HEK293T (cell line): ENCODE results near the gene PLA2G4B.

Source experiments
- CTCF ChIA-PET: fragments of 350-600 bp; formaldehyde crosslinking; extraction: SDS; loops from one replicate; lab custom pipeline; 2021; ENCODE audit warnings: antibody characterized with exemption, inconsistent platforms; lab: Yijun Ruan, JAX
- POLR2A ChIA-PET: fragments of 350-600 bp; formaldehyde crosslinking; extraction: SDS; loops from one replicate; lab custom pipeline; 2020; ENCODE audit warnings: antibody characterized with exemption, inconsistent platforms; lab: Yijun Ruan, JAX
- DNase-seq: peaks from one replicate; pipeline ENCODE4 v3.0.0; 2012; ENCODE audit warnings: mixed read lengths; ENCODE audit errors: extremely low spot score
- ARNT ChIP-seq: fragments of 450-650 bp; IDR thresholded peaks from 2 replicates; pipeline ENCODE4 v1.6.1; 2017; ENCODE audit warnings: mild to moderate bottlenecking
- BHLHE40 ChIP-seq: fragments of 450-650 bp; IDR thresholded peaks from 2 replicates; pipeline ENCODE4 v1.6.1; 2016; ENCODE audit warnings: mild to moderate bottlenecking, moderate library complexity, borderline replicate concordance
- CTBP1 ChIP-seq: fragments of 450-650 bp; IDR thresholded peaks from 2 replicates; pipeline ENCODE4 v1.6.1; 2016; ENCODE audit warnings: borderline replicate concordance
- ELF4 ChIP-seq: fragments of 450-650 bp; IDR thresholded peaks from 2 replicates; pipeline ENCODE4 v1.6.1; 2017; ENCODE audit warnings: antibody characterized with exemption
- FOXA1 ChIP-seq: fragments of 450-650 bp; IDR thresholded peaks from 2 replicates; pipeline ENCODE4 v1.6.1; 2016; ENCODE audit warnings: mild to moderate bottlenecking
- FOXK2 ChIP-seq: fragments of 450-650 bp; IDR thresholded peaks from 2 replicates; pipeline ENCODE4 v1.6.1; 2016; ENCODE audit warnings: mild to moderate bottlenecking
- FOXM1 ChIP-seq: fragments of 450-650 bp; IDR thresholded peaks from 2 replicates; pipeline ENCODE4 v1.6.1; 2017; ENCODE audit warnings: mild to moderate bottlenecking, borderline replicate concordance
- HDGF ChIP-seq: fragments of 450-650 bp; IDR thresholded peaks from 2 replicates; pipeline ENCODE4 v1.6.1; 2017; ENCODE audit warnings: antibody characterized with exemption, borderline replicate concordance
- L3MBTL2 ChIP-seq: fragments of 450-650 bp; conservative IDR thresholded peaks from 2 replicates; pipeline ENCODE4 v1.6.1; 2016; ENCODE audit warnings: mild to moderate bottlenecking
- LEF1 ChIP-seq: fragments of 450-650 bp; IDR thresholded peaks from 2 replicates; pipeline ENCODE4 v1.6.1; 2017; ENCODE audit warnings: mild to moderate bottlenecking, borderline replicate concordance
- NFRKB ChIP-seq: fragments of 450-650 bp; IDR thresholded peaks from 2 replicates; pipeline ENCODE4 v1.6.1; 2016; ENCODE audit warnings: mild to moderate bottlenecking, moderate library complexity
- PKNOX1 ChIP-seq: fragments of 450-650 bp; IDR thresholded peaks from 2 replicates; pipeline ENCODE4 v1.6.1; 2016
- SP1 ChIP-seq: fragments of 450-650 bp; IDR thresholded peaks from 2 replicates; pipeline ENCODE4 v1.6.1; 2017
- SUZ12 ChIP-seq: fragments of 450-650 bp; IDR thresholded peaks from 2 replicates; pipeline ENCODE4 v1.6.1; 2016; ENCODE audit warnings: mild to moderate bottlenecking
- TARDBP ChIP-seq: fragments of 450-650 bp; IDR thresholded peaks from 2 replicates; pipeline ENCODE4 v1.6.1; 2016
- ZNF384 ChIP-seq: fragments of 450-650 bp; IDR thresholded peaks from 2 replicates; pipeline ENCODE4 v1.6.1; 2016

The PLA2G4B gene

DNA sequence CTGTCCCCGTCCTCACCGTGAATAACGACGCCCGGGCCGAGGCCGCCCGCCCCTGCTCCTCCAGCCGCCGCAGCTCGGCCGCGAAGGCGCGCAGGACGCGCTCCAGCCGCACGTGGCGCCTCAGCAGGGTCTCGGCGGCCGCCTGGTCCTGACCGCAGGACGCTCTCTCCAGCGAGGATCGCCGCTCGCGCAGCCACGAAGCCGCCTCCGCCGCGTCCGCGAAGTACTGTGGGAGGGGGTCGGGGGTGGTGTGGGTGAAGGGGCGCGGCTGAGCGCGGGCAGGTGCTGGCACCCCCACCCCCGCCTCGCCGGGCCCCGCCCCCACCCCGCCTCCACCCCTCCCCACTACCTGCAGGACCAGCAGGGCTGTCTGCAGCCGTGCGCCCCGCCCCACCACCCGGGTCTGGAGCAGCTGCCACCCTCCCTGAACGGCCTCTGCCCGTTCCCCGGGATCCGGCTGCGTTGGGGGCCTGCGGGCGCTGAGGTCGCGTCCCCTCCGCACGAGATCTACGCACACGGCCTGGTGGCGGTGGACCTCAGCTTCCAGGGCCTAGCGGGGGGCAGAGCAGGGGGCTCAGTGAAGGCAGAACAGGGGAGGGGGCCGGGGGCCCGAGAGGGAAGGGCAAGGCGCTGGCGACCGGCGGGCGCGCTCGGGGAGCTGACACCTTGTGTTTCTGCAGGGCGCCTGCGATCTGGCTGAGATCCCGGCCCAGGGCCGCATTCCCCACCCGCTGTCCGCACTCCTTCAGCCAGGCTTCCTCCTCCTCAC is 43.5 kb downstream of the PLA2G4B start:
- no peak for DNase-seq
- TF ChIP-seq SUZ12 (no peak), CTBP1 (no peak), BHLHE40 (no peak), NFRKB (no peak), TARDBP (no peak), ARNT (no peak), ELF4 (no peak), FOXA1 (no peak), HDGF (no peak), L3MBTL2 (no peak), SP1 (no peak), LEF1 (no peak), FOXM1 (no peak), ZNF384 (no peak), PKNOX1 (no peak)
- ChIA-PET POLR2A (no interaction called here), CTCF (no interaction called here)

DNA sequence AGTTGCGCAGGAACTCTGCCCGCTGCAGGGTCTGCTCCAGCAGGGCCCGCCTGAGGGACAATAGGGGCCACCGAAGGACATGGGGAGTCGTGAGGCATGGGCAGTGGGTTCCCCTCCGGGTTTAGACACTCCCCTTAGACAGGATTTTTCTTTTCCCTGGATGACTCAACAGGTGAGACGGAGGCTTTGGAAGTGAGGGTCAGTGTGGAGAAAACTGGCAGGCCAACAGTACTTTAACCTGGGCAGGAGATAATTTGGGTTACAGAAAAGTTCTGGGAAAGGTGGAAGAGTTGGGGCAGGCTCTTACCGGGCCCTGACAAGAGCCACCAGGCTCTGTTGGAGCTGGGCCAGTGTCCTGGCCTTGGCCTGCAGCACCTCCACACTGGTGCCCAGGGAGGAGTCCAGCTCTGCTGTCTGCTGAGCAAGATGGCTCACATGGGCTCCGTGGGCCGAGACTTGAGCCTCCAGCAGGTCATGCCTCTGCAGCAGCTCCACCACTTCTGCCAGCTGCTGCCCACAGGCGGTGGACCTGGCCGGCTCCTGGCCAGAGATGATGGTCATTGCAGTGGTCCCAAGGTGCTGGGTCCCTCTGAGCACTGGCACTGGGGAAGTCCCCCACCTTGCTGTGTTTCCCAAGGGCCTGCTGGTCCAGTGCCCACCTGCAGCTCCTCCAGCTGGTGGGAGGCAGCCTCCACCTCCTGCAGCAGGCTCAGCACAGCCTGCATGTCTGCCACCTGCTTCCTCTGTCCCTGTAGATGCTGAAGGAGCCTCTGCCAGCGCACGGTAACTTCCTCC is 44.2 kb downstream of the PLA2G4B start:
- CTCF ChIA-PET, result no interaction called here
- no peak for DNase-seq
- POLR2A ChIA-PET, result no interaction called here
- TF ChIP-seq SUZ12 (no peak), HDGF (no peak), ELF4 (no peak), CTBP1 (no peak), BHLHE40 (no peak), TARDBP (no peak), L3MBTL2 (no peak), PKNOX1 (no peak), FOXM1 (no peak)

- ChIA-PET CTCF (no interaction called here), POLR2A (no interaction called here)
- TF ChIP-seq FOXK2 (no peak), SP1 (no peak), ZNF384 (no peak), FOXA1 (no peak), CTBP1 (no peak), FOXM1 (no peak), LEF1 (no peak), HDGF (no peak), L3MBTL2 (no peak), PKNOX1 (no peak), TARDBP (no peak), ELF4 (no peak), NFRKB (no peak), ARNT (no peak), SUZ12 (no peak)
- no peak for DNase-seq
Observed at GRCh38 chr15:41883484-41883825, 44.8 kb downstream of the PLA2G4B start.

DNA sequence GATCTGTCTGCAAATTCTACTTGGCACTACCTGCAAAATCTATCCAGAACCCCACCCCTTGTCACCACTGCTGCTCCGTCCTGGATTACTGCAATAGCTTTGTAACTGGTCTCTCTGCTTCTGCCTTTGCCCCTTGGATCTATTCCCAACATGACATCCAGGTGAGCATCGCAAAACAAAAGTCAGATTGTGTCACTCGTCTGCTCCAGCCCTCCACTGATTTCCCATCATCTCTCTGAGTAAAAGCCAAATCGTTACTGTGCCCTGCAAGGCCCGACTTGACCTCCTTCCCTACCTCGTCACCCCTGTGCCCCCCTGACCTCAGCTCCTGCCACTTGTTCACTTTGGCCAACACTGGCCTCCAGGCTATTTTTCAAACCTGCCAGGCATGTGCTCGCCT is 45.8 kb downstream of the PLA2G4B start:
- CTCF ChIA-PET, result no interaction called here

DNA sequence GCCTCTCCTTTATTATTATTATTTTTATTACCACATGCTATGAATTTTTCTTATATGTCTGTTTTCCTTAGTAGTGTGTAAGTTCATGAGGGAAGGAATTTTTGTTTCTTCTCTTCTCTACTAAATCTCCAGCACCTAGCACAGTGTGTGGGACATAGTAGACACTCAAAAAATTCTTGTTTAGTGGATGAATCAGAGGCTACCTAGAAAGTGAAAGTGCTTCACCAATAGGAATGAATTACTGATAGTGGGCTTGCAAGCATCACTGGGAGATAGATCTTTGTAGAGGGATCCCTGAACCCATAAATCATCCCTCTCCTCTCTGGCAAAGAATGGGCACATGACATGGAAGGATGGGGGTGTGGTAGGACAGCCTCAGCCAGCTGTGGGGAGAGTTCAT is 46.7 kb downstream of the PLA2G4B start:
- ChIA-PET POLR2A (no interaction called here), CTCF (no interaction called here)
- no peak for DNase-seq
- TF ChIP-seq ZNF384 (no peak), FOXM1 (no peak), PKNOX1 (no peak), ARNT (no peak), CTBP1 (no peak), ELF4 (no peak), TARDBP (no peak), SUZ12 (no peak), LEF1 (no peak), NFRKB (no peak), SP1 (no peak), L3MBTL2 (no peak), FOXK2 (no peak), BHLHE40 (no peak), HDGF (no peak), FOXA1 (no peak)

More for the DNA sequence above, 45.8 kb downstream of the PLA2G4B start:
- POLR2A ChIA-PET, result no interaction called here
- TF ChIP-seq NFRKB, result no peak
- TF ChIP-seq FOXM1, result no peak
- DNase-seq, result no peak
